DMS153 treated with DMSO at 0.1 percent for 48 hours (cell line): Measurements from ENCODE around the gene TNFSF10.

Experiments used
- DNase-seq: peaks from one replicate; lab custom pipeline; 2025; ENCODE audit not compliant: unreplicated experiment; lab: John Stamatoyannopoulos, UW

TNFSF10 gene

DNA sequence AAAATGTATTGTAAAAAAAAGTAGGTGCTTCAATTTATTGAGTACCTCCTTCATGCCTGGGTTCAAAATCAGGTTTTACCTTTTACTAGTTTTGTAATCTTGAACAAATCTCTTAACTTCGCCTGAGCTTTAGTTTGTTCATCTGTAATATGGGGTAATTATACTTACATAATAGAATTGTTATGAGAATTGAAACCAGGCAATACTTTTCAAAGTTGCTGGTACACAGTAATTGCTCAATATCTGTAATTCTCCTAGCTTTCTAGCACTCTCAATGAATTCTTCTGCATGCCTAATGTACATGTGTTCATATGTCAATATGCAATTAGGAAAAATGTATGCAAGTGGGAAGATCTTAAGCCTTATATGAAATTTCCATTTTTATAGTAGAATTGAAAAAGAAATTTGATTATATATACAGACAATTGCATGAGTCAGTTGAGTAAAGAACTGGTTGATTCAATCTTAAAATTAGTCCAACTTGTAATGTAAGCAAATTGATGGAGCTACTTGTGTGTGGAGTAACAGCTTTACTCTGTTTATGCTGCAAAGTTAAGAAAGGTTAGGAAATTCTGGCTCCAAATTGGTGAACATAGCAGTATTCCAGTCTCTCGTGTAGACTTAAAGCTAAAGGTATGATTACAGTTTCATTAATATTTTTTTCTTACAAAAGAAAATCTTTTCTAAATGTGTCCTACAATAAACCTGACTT, 4.1 kb downstream of the TNFSF10 start:
- no peak for DNase-seq

DNA sequence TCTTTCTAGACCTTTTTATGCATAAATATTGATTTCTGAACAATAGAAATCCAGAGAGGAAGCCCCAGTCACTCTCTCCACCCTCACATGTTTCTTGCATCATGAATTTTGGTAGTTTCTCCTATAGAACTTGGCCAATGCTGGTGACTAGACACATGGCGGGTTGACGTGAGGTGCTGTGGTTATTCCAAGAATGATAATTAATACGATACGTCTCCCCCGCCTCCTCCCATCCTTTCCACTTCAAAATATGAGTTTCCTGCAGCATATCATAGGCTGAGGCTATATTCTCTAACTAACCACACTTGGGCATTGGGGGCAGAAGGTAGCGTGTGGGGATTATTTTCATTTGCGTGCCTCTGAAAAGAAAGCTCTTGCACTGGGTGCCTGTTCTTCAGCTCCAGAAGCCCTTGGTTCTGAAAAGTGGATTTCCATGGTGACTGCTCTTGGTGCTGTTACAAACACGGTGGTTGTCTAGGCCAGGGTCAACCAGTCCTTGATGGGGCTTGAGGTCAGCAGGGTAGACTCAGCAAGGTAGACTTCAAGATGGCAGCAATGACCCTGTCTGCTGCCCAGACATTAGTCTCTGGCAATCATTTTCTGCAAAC, 5.3 kb downstream of the TNFSF10 start:
- no peak for DNase-seq

DNA sequence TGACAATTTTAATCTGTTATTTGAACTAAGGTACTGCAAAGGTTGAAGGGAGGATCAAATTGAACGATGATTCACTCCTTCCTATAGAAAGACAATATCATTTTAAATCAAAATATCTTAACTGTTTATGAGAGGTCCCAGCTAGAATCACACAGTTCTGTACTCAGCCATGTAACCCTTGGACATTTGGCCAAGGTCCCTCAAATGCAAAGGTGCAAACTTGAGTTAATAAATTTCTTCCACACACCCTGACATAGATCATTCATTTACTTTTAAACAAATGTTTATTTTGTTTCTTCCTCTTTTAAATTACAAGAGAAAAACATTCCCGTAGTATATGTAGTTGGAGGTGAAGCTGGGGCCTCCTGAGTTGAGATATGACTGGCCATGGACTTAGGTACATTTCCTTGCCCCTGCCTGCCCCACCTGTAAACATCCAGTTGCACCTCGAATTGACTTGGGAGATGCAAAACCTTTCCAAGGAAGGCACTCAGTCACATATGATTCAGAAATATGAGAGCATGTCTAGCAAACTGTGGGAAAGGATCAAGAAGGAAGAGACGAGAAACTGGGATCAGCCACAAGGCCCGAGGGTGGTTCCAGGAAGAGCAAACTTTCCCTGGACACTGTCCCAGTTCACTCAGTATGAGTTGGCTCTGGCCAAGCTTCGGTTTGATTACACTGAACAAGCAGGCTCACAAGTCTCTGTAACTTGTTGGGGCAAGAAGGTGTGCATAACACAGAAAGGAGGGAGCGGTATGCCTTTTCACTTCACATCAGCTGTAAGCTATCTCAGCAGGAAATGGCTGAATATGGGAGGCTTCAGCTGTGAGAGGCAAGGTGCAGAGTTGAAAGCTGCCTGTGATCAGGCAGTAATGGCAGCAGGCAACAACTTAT, 6.7 kb downstream of the TNFSF10 start:
- DNase-seq, result no peak

DNA sequence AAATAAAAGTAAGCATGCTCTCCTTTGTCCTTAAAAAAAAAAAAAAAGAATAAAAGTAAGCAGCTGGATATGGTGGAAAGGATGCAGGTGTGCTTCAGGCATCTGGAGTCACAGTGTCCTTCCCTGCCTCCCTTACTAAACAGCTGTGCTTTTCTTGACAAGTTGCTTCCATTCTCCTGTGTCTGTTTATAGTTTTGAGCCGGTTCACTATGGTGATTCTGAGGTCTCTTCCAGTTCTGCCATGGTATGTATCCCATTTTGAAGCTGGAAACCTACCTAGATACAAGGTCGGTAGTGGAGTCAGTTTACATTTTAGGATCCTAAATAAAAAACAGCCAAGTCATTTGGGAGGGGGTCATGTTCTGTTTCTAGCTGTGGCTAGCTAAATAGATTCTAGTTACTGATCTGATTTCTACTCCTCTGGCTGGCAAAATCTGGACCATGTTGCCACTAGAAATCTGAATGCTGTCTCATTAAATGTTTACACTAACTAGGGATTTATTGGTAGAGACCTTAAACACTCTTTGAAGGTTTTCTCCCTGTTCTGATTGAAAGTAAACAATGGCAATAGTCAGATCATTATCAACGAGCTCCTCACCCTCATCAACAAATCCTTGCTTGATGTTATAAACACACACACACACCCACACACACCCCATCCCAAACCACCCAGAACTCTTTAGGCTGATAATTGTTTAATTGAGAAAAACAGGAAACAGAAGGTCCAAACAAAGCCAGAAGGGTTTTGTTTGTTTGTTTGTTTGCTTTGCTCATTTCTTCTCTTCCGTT, 7.9 kb downstream of the TNFSF10 start:
- no peak for DNase-seq

DNA sequence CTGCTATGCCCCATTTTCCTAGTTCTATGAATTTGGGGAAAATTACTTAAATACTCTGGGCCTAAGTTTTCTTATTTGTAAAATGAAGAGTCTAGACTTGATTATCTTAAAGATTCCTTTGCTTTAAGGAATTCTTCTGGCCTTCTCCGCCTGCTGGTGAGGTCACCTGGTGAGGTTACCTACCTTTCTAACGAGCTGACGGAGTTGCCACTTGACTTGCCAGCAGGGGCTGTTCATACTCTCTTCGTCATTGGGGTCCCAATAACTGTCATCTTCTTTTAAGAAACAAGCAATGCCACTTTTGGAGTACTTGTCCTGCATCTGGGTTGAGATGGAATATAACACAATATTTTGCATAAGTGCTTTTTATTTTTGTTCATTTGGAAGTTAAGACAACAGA, 8.6 kb downstream of the TNFSF10 start:
- DNase-seq, result no peak

DNA sequence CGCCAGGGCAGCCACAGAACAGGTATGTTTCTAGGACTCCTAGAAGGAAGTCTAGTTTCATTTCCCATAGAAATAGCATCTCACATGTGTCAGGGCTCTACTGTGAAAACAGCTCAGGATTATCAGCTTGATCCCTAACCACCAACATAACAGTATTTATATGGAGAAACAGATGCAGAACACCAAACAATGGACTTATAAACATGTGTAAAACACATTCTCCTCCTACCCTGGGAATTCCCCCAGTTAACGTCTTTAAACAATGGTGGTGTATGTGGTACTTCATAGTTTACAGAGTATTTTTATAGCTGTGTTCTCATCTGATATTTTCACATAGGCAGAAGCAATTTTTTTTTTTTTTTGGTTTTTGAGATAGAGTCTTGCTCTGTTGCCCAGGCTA, 9.7 kb downstream of the TNFSF10 start:
- no peak for DNase-seq

DNA sequence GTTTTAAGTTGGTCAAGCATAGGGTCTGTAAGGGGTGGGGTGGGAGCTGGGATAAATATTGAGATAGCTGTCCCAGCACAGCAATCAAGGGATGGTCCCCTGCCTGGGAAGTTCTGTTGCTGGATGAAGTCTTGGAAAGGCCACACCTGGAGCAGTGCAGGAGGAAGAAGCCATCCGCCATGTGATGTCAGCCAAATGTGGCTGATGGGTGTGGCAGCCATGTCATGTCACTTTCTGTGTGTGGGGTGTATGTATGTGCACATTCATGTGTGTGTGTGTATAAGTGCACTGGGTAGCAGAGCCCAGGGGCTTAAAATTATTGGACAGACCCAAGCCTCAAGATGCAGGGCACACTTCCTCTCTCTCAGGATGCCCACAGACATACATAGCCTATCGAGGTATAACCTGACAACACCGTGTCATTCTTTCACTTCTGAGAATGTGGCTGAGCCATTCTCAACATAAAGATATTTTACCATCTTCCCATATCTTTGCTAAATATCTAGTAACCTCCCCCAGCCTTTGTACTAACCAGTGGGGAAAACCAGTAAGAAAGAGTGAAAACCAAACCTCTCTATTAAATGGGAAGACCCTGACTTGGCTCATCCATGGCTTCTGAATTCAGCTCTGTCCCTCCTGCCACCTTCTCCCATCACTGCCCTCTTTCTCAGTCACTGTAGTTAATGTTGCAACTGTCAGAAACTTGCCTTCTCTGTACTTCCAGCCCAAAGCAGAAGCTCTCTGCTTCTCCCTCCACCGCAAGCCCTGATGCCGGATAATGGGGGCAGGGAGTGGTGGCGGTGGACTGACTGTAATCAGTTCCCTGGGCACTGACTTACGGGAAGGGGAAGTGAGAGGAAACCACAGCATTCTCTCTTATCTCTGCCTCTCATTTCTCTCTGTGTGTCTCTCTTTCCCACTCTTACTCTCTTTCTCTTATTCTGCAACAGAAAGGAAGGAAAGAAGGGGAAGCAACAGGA, 11.2 kb downstream of the TNFSF10 start:
- DNase-seq, result no peak

DNA sequence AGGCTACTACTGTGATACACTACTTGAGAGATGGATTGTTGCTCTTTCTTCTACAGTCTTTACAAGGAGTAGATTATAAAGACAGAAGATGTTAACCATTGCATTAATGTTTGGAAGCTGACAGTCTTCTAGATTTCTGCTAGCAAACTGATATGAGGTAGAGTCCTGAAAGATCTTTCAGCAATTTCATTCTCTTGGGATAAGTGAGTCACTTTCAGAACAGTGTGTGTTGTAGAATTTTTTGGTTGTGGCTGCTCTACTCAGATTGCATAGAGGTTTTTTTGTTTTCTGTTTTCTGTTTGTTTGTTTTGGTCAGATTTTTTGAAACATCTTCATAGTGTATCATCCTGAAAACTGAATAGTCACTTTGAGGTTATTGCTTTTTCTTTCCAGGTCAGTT, 17.1 kb downstream of the TNFSF10 start:
- DNase-seq, result no peak

DNA sequence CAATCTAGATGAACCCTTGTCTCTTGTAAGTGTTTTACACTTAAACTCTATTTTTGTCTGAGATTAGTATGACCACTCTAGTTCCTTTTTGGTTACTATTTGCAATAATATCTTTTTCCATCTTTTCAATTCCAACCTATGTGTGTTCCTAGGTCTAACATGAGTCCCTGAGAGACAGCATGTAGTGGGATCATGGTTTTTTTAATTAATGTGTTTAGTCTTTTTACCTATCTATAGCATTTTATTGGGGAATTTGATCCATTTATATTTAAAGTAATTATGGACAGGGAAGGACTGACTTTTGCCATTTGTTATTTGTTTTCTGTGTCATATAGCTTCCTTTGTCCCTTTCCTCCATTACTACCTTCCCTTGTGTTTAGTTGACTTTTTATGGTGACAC, 21.7 kb downstream of the TNFSF10 start:
- DNase-seq, result no peak

DNA sequence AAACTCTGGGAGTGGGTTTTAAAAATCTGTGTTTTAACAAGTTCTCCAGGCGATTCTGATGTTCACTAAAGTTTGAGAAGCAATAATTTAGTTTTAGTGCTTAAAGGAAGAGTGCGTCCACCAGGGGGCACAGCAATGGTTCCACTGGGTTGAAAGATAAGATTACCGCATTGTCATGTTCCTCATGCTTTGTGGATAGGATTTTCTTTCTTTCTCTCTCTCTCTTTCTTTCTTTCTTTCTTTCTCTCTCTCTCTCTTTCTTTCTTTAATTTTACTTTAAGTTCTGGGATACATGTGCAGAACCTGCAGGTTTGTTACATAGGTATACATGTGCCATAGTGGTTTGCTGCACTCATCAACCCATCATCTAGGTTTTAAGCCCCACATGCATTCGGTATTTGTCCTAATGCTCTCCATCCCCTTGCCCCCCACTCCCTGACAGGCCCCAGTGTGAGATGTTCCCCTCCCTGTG, 33.0 kb downstream of the TNFSF10 start:
- DNase-seq, result peak; percentile 60

DNA sequence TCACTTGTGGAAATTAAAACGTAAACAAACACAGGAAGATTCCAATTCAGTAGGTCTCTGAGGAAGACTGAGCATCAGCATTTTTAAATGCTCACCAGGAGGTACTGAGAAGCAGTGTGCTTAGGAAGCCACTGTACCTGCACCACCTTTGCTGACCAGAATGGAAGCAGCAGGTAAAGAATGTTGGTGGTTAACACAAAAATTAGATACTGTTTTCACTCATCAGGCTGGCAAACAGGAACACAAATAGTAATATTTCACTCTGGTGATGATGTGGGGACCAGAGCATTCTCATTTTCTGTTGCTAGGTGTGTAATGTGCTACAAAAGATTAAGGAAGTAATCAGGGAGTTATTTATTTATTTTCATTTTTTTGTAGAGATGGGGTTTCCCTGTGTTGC, 45.1 kb downstream of the TNFSF10 start:
- no peak for DNase-seq

DNA sequence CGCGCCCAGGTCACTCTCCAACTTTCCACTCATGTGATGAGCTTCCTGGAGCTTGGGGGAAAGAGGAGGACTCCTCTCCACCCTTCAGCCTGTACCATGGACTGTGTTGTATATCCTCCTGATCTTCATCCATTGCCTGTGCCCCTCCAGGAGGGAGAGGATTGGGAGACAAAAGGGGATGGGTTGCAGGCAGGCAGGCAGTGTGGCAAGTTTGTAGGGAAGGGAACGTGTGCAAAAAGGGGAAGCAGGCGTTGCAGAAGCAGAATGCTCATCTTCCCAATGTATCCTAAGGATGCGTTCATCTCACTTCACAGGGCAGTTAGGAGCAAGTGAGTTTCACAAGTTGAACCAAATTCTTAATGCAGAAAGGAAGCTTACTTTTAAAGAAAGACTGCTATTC, 46.9 kb downstream of the TNFSF10 start:
- no peak for DNase-seq

DNA sequence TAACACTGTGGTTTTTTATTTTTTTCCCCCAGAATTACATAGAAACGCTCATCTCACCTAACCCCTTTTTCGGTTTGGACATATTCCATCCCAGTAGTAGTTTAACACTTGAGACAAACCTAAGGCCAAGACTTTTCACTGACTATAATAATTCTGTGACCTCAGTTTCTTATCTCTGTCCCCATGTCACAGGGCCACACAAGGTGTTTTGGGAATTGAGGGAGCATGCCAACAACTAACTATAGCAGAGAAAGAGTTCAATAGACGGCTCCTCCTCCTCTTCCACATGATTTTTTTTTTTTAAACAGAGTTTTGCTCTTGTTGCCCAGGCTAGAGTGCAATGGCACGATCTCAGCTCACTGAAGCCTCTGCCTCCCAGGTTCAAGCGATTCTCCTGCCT, 47.5 kb downstream of the TNFSF10 start:
- no peak for DNase-seq

DNA sequence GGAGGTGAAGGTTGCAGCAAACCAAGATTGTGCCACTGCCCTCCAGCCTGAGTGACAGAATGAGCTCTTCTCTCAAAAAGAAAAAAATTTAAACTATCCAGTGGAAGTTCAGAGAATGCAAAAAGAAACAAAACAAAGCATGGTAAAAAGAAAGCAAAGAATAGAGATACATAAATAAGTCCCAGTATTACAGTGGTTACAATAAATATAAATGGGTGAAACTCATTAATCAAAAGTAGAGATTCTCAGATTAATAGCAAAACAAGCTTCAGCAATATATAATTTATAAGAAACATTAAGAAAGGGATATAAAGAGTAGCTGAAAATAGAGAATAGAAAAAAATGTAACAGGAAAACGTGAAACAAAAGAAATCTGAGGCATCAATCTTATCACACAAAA, 51.3 kb downstream of the TNFSF10 start:
- DNase-seq, result no peak

DNA sequence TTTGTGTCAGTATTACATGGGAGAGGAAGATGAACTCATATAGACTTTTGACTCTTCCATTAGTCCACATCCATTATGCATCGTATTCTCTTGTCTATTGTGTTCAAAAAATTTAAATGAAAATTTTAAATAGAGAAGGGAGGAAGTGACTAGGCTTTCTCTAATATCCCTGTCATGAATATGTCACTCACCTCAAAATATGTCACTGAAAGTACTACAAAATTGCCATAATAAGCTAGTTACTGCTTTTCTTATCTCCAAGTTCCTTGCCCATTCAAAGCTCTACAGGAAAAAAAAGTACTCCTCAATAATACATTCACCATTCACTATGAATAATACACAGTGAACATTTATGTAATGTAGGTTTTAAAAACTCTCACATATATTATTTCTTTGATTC, 52.6 kb downstream of the TNFSF10 start:
- DNase-seq, result no peak

DNA sequence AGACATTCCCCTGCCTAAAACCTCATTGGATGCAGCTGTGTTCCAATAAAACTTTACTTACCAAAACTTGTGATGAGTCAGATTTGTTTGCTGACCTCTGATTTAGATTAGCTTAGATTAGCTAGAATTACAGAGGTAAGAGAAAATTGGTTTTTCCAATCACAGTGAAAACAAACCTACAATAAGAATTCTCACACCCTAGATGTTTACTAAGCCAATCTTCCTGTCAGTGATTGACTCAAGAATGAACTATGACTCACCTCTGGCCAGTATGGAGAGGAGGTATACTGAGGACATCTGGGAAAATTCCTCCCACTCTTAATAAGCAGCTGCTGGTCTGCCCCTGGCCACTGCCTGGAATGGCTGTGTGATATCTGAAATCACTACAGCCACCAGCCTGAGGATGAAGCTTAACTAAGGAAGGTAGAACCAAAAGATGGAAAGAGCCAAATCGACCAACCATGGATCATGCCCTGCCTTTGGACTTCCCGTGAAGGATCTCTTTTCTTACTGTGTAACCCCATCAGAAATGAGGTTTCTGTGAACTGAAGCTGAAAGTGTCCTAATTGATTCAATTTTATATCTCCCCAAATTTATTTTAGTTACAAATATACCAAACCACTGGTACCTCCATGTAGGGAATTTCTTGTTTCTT, 55.9 kb downstream of the TNFSF10 start:
- no peak for DNase-seq

DNA sequence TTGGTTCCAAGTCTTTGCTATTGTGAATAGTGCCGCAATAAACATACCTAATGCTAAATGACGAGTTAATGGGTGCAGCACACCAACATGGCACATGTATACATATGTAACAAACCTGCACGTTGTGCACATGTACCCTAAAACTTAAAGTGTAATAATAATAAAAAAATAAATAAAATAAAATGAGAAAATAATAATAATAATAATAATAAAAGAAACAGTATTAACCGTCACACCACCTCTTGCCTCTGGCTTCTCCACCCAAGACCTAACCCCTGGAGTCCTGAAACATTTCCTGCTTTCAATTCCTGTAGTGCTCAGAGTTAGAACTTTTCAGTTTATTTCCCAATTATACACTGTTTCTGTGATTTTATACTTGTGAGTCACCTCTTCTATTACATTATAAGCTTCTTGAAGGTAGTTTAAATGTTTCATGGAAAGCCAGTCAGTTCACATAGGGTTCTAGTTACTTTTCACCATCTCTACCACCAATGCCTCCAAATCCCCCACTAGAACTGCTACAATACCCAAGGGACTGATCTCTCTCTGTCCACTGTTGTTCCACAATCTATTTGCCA, 56.6 kb downstream of the TNFSF10 start:
- no peak for DNase-seq

DNA sequence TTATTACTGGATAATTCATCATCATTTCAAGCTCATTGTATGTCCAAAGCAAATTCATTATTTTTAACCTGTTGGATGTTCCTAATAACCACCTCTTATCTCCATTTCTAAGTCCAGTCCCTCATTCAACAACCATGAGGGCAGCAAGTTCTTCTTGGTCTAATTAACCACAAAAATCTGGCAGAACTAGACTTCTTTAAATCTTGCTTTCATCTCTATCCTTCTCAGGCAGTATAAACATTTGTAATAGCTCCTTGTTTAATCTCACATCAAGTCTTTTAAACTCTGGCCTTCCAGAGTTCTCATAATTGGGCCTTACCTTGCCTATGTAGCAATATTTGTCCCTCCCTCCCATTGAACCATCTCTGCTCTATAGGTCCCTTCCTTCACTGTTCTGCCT, 57.9 kb downstream of the TNFSF10 start:
- no peak for DNase-seq

DNA sequence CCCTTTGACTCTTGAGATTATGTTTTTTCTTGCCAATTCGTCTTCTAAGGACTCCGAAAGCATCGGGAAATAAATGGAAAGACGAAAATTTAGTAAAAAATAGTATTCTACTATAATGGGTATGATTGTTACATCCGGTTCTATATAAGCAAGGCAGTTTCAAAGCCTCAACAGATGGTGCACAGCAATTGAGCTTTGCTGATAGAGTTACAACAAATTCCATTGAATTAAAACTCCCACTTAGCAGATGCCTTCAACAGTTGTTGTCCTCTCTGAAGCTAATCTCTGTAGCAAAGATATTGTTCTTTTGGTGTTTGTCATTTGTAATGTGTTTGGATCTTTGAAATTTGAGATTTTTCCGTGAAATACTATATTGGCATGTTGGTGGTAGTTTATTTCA, 58.9 kb downstream of the TNFSF10 start:
- DNase-seq, result no peak
